Kidney (tissue), 14 donors: ENCODE results near the gene CEP295NL. TPM values are rescaled to one million over a fixed set of nuclear protein-coding genes. Genes with fewer than 3 reads are reported as not detected.

Source experiments
- DNase-seq, 5 donors: peaks; one replicate each; pipeline ENCODE4 v3.0.0-alpha.2; 2013 to 2020
- FAIRE-seq: peaks from 2 replicates; lab custom pipeline; 2012; peaks lifted over from hg19 to GRCh38; lab: Jason Lieb, UNC
- H3K27ac ChIP-seq, 2 donors: one replicate each; pipeline ENCODE4 v1.7.0; 2013; ENCODE audit warnings: low read depth in 2 of 2, low read length in 2 of 2, inconsistent platforms in 1 of 2
- H3K27me3 ChIP-seq: one replicate; pipeline ENCODE4 v1.7.1; 2013; ENCODE audit warnings: low read length, inconsistent platforms; ENCODE audit not compliant: control insufficient read depth, insufficient read depth
- H3K36me3 ChIP-seq, 3 donors: one replicate each; pipeline versions ENCODE4 v1.7.0 to v1.7.1; 2013; ENCODE audit warnings: low read length in 3 of 3, control low read depth in 1 of 3, inconsistent platforms in 1 of 3; ENCODE audit not compliant: insufficient read depth in 3 of 3, control insufficient read depth in 2 of 3
- H3K4me1 ChIP-seq, 3 donors: one replicate each; pipeline versions ENCODE4 v1.7.0 to v1.7.1; 2013; ENCODE audit warnings: low read length in 3 of 3, inconsistent platforms in 1 of 3, low read depth in 1 of 3; ENCODE audit not compliant: control insufficient read depth in 2 of 3, insufficient read depth in 2 of 3
- H3K4me3 ChIP-seq, 3 donors: one replicate each; pipeline versions ENCODE4 v1.7.0 to v1.8.1; 2013; ENCODE audit warnings: low read length in 3 of 3, control low read depth in 1 of 3, inconsistent platforms in 1 of 3
- H3K9ac ChIP-seq, 3 donors: one replicate each; pipeline versions ENCODE4 v1.7.0 to v1.7.1; 2013; ENCODE audit warnings: low read length in 3 of 3, control low read depth in 1 of 3, inconsistent platforms in 1 of 3
- H3K9me3 ChIP-seq, 3 donors: one replicate each; pipeline versions ENCODE4 v1.7.0 to v1.7.1; 2013; ENCODE audit warnings: low read length in 3 of 3, control low read depth in 1 of 3, inconsistent platforms in 1 of 3; ENCODE audit not compliant: control insufficient read depth in 2 of 3, insufficient read depth in 1 of 3
- CTCF ChIP-seq: IDR thresholded peaks from 3 replicates; pipeline ENCODE4 v1.5.1; 2012; ENCODE audit warnings: mild to moderate bottlenecking, moderate library complexity, borderline replicate concordance; ENCODE audit not compliant: insufficient read depth; ENCODE audit errors: extremely low read depth
- intact Hi-C: fragments of 100-400 bp; cut with DNase I; formaldehyde crosslinking; loops from one replicate; pipeline ENCODE4 v1.11.1; 2022
- polyA plus RNA-seq: library from polyadenylated mRNA; stranded (reverse); fragments of 350-450 nt; fragmentation: Illumina TruSeq; extraction: RNeasy Lipid Tissue Mini Kit (QIAGEN cat#74804); gene quantifications from one replicate; pipeline ENCODE4 v1.2.3, GENCODE V29; 2014; ENCODE audit warnings: low read depth, low replicate concordance; ENCODE audit not compliant: insufficient read depth
- total RNA-seq: library from RNA; stranded (reverse); fragmentation: NEBNext Ultra II Directional; extraction: Animal tissue kit (Norgen Biotek cat#: 25700); gene quantifications from one replicate; pipeline ENCODE4 v1.2.1, GENCODE V29; 2021
- donor health status: control.
- donor health status: control.
- donor health status: control.
- donor health status: control.
- donor health status: control.
- donor health status: DM: yes; HTN: yes; CAD: no.
- donor health status: Normal renal cell carcinoma (clear cell type).

Gene CEP295NL
- total and polyA plus RNA-seq, 2 donors from 2014 or later, result 3.6 TPM; not detected in 1

- DNase-seq (no peak), FAIRE-seq (no peak)
- intact Hi-C loops, result no loop called here
- H3K9ac ChIP-seq, result no peak overlapping the region
- H3K9me3 ChIP-seq, result no peaks in the 10 kb centered on the region
- TF ChIP-seq CTCF, result no peak
- no peaks in the 10 kb centered on the region for H3K36me3 ChIP-seq
- no peak overlapping the region for H3K4me3 ChIP-seq
- peaks cover 0 to 7% (median 0%) of the 10 kb centered on the region in 3 donors for H3K4me1 ChIP-seq
- no peak overlapping the region for H3K27ac ChIP-seq
- H3K27me3 ChIP-seq, result no peaks in the 10 kb centered on the region
Observed at GRCh38 chr17:78892936-78893379, 10.0 kb downstream of the CEP295NL start.

GRCh38 chr17:78892520-78892919 is 10.5 kb downstream of the CEP295NL start:
- TF ChIP-seq CTCF, result no peak
- Histone ChIP-seq H3K36me3 (no peaks in the 10 kb centered on the region), H3K27me3 (no peaks in the 10 kb centered on the region), H3K4me1 (peaks cover 0 to 6% (median 0%) of the 10 kb centered on the region in 3 donors), H3K9me3 (no peaks in the 10 kb centered on the region), H3K9ac (no peak overlapping the region), H3K4me3 (no peak overlapping the region), H3K27ac (no peak overlapping the region)
- no peak for DNase-seq
- FAIRE-seq, result no peak
- intact Hi-C loops, result no loop called here

- Histone ChIP-seq H3K4me3 (no peak overlapping the region), H3K9ac (no peak overlapping the region), H3K27ac (no peak overlapping the region), H3K36me3 (no peaks in the 10 kb centered on the region), H3K27me3 (no peaks in the 10 kb centered on the region), H3K4me1 (peaks cover 0 to 5% (median 0%) of the 10 kb centered on the region in 3 donors), H3K9me3 (no peaks in the 10 kb centered on the region)
- DNase-seq (no peak), FAIRE-seq (no peak)
- no peak for TF ChIP-seq CTCF
- intact Hi-C loops, result no loop called here
Observed at GRCh38 chr17:78892062-78892456, 10.9 kb downstream of the CEP295NL start.
